ENCODE results near the gene SPAG16.

DNA sequence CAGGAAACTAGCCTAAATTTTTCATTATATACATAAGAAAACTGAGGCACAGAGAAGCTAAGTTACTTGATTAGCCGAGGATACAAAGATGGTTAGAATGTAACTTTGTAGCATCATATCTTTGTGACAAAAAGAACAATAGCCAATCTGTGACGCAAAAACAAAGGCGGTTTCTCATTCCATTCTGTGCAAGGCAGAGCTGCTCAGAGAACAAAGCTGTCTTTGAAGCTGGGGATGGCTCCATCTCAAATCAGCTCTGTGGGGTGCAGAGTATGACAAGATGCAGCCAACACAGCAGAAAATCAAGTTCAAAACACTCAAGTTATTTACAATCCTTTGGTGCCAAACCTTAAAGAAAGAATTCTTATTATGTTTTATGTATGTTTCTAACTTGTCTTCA is 1044.7 kb downstream of the SPAG16 start:
- TF ChIP-seq, protein P1, sequence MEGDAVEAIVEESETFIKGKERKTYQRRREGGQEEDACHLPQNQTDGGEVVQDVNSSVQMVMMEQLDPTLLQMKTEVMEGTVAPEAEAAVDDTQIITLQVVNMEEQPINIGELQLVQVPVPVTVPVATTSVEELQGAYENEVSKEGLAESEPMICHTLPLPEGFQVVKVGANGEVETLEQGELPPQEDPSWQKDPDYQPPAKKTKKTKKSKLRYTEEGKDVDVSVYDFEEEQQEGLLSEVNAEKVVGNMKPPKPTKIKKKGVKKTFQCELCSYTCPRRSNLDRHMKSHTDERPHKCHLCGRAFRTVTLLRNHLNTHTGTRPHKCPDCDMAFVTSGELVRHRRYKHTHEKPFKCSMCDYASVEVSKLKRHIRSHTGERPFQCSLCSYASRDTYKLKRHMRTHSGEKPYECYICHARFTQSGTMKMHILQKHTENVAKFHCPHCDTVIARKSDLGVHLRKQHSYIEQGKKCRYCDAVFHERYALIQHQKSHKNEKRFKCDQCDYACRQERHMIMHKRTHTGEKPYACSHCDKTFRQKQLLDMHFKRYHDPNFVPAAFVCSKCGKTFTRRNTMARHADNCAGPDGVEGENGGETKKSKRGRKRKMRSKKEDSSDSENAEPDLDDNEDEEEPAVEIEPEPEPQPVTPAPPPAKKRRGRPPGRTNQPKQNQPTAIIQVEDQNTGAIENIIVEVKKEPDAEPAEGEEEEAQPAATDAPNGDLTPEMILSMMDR (conservative IDR thresholded peaks at IDR 0.05): no peak
- no peak for TF ChIP-seq EZH2 (IDR thresholded peaks at IDR 0.05; ENCODE audit: low read depth)

All from PC-9 (cell line).